Neural progenitor cell (in vitro differentiated cells): ENCODE data around the gene SH3PXD2B.

Source experiments
- EZH2 ChIP-seq: fragments of 200-600 bp; sonication (generic); IDR thresholded peaks from 2 replicates; pipeline ENCODE4 v1.6.1; 2017; ENCODE audit warnings: antibody characterized with exemption, mild to moderate bottlenecking, moderate library complexity
- EZH2phosphoT487 ChIP-seq: fragments of 200-600 bp; sonication (generic); IDR thresholded peaks from 2 replicates; pipeline ENCODE4 v1.6.1; 2017; ENCODE audit warnings: antibody characterized with exemption
- TF ChIP-seq, protein P1 (sequence below): fragments of 200-600 bp; sonication (generic); IDR thresholded peaks from 2 replicates; pipeline ENCODE4 v1.5.1; 2017; ENCODE audit warnings: antibody characterized with exemption, mild to moderate bottlenecking

DNA sequence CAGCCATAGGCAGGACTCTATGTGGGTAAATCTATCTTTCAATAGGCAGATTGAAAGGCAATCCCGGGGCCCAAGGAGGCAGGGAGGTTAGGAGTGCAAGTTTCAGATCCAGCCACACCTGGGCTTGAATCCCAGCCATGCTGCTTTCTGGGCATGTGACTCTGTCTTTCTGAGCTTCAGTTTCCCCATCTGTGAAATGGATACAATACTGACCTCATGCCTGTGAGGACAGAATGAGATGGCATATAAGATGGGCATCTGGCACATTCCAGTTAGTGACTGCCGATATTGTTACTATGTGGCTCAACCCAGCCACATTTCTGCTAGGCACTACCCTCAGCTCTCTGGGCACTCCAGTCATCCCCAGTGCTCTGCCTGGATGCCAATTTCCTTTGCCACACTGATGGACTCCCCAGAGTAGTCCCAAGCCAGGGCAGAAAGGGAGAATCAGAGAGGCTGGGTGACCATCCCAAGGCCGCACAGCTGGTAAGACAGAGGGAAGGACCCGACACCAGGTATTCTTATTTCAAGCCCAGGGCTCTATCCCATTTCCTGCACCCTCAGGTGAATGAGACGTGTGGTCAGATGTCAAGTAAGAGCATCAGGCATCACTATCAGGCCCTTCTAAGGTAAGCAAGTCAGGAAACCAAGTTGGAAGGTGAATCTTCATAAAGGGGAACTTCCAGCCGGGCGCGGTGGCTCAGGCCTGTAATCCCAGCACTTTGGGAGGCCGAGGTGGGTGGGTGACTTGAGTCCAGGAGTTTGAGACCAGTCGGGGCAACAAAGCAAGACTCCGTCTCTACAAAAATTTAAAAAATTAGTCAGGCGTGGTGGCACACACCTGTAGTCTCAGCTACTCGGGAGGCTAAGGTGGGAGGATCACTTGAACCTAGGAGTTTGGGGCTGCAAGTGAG, 38.7 kb downstream of the SH3PXD2B start:
- TF ChIP-seq, protein P1, sequence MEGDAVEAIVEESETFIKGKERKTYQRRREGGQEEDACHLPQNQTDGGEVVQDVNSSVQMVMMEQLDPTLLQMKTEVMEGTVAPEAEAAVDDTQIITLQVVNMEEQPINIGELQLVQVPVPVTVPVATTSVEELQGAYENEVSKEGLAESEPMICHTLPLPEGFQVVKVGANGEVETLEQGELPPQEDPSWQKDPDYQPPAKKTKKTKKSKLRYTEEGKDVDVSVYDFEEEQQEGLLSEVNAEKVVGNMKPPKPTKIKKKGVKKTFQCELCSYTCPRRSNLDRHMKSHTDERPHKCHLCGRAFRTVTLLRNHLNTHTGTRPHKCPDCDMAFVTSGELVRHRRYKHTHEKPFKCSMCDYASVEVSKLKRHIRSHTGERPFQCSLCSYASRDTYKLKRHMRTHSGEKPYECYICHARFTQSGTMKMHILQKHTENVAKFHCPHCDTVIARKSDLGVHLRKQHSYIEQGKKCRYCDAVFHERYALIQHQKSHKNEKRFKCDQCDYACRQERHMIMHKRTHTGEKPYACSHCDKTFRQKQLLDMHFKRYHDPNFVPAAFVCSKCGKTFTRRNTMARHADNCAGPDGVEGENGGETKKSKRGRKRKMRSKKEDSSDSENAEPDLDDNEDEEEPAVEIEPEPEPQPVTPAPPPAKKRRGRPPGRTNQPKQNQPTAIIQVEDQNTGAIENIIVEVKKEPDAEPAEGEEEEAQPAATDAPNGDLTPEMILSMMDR, result no peak
- TF ChIP-seq EZH2 (no peak), EZH2phosphoT487 (no peak)
